GM10266 (cell line): ENCODE results near the gene TUBB8.

Experiments used
- DNase-seq: peaks from one replicate; pipeline ENCODE4 v3.0.0; 2012; ENCODE audit errors: extremely low spot score
- TF ChIP-seq, protein P1 (sequence below): IDR thresholded peaks from 2 replicates; pipeline ENCODE4 v1.5.1; 2012; ENCODE audit warnings: mild to moderate bottlenecking, low read depth; ENCODE audit not compliant: control insufficient read depth, insufficient read depth; ENCODE audit errors: missing control alignments

TUBB8 gene

DNA sequence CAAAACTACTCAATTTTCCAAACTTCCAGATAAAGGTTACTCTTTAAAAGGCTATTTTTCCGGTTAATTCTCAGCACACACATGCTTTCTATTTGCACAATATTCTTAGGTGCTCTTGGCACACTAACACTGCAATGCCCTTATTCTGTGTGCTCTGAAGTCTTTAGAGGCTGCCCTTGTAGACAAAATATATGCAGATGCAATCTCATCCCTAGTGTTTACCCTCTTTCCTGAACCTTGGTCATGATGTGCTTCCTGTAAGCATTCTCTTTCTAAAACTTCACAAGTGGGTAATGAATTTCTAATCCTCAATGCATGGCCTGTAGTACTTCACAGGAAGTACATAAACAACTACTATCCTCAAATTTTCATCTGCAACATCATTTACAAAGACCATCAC lies 41.1 kb upstream of the TUBB8 start:
- DNase-seq, result no peak
- TF ChIP-seq, protein P1, sequence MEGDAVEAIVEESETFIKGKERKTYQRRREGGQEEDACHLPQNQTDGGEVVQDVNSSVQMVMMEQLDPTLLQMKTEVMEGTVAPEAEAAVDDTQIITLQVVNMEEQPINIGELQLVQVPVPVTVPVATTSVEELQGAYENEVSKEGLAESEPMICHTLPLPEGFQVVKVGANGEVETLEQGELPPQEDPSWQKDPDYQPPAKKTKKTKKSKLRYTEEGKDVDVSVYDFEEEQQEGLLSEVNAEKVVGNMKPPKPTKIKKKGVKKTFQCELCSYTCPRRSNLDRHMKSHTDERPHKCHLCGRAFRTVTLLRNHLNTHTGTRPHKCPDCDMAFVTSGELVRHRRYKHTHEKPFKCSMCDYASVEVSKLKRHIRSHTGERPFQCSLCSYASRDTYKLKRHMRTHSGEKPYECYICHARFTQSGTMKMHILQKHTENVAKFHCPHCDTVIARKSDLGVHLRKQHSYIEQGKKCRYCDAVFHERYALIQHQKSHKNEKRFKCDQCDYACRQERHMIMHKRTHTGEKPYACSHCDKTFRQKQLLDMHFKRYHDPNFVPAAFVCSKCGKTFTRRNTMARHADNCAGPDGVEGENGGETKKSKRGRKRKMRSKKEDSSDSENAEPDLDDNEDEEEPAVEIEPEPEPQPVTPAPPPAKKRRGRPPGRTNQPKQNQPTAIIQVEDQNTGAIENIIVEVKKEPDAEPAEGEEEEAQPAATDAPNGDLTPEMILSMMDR, result no peak

DNA sequence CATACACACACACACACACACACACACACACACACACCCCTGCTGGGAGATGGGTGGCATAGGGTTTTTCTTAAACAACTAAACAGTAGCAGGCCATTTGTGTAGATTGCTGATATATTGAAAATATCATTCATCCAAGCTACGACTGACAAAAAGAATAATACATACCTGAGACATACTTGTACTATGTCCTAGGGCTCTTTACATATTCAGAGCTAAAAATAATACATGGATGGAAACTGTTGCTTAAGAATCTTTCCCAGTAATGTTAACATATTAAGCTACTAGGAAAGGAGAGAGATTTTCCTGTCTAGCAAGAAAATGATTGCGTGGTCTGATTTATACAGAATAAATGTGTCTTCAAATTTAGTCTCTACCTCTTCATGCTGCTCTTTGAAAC lies 40.2 kb upstream of the TUBB8 start:
- TF ChIP-seq, protein P1, result no peak
- DNase-seq, result no peak

DNA sequence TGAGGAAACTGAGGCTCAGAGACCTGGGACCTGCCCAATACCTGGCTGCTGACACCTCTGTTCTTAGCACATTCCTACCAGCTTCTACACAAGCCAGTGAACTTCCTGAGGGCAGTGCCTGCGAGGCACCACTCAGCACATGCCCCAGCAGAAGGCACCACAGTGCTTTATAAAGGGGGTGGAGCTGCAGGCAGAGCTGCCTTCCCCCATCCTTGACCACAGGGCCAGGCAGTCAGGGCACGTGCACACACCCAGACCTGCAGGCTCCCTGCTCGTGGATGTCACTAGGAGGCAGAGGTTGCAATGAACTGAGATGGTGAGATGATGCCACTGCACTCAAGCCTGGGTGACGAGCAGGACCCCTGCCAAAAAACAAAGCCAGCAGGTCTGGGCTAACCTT lies 39.2 kb upstream of the TUBB8 start:
- TF ChIP-seq, protein P1, result no peak
- DNase-seq, result no peak

DNA sequence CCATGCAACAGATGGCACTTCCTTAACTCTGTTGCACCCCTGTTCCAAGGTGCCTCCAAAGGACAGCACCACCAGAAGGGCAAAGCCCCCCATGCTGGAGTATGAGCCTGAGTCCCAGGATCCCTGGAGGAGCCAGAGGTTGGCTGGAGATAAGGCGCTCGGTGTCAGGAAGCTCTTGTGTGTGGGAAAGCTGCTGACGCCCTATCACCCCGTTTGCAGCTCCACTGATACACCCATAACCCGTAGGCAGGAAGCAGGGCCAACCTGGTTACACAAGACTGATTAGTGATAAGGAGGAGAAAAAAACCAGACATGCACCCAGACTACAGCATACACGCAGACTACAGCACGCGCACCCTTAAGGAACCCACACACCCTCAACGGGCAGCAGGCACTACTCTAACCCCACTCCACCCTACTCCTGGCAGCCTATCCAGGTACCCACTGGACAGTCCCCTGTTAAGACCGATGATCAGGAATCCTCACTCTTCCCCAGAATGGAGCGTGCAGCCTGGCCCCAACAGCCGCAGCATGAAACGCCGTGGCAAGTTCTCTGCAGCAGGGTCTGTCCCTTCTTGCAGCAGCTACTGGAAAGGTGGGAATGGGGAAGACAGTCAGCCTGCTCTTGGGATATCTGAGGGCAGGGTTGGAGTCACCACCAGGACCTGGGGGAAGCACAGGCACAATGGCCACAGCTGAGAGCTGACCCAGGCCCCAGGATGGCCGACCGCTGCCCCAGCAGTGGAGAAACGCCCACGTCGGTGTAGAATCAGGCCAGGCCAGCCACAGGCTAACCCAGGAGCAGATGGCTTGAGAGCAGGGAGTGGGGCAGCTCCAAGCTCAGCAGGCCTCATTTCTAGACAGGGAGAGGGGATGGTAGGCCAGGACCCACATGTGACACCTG lies 38.3 kb upstream of the TUBB8 start:
- no peak for DNase-seq
- TF ChIP-seq, protein P1, result no peak

DNA sequence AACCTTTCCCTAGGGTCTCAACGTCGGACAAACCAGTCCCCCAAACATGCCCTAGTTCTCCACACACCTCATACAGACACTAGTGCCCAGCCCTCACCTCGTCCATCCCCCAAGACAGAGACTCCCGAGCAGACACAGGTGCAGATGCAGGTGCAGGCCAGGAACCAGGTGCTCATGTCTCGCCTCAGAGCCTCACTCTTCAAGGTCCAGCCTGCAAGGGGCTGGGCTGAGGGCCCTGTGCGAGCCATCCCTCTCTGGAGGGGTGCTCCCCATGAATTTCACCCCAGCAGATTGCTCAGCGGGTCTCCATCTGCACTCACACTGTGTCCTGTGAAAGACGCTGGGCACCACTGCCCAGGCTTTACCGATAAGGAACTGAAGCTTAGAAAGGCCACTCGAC lies 36.9 kb upstream of the TUBB8 start:
- TF ChIP-seq, protein P1, result no peak
- no peak for DNase-seq

DNA sequence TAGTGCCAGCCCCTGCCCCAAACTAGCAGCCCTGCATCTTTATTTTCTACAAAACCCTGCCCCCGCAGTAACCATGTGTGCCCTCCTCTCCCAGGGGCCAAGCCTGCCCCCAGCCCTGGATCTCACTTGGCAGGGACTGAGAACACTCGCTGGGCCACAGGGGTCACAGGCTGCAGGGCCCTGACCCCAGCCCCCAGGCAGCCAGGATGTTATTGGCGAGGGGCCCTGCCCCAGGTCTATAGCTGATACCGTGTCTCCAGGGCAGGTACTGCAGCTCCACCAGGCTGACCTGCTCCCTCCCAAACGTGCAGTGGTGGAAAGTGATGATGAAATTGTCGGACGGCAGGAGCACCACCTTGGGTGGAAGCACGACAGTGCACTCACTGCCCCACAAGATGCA lies 35.9 kb upstream of the TUBB8 start:
- no peak for DNase-seq
- TF ChIP-seq, protein P1, result no peak

DNA sequence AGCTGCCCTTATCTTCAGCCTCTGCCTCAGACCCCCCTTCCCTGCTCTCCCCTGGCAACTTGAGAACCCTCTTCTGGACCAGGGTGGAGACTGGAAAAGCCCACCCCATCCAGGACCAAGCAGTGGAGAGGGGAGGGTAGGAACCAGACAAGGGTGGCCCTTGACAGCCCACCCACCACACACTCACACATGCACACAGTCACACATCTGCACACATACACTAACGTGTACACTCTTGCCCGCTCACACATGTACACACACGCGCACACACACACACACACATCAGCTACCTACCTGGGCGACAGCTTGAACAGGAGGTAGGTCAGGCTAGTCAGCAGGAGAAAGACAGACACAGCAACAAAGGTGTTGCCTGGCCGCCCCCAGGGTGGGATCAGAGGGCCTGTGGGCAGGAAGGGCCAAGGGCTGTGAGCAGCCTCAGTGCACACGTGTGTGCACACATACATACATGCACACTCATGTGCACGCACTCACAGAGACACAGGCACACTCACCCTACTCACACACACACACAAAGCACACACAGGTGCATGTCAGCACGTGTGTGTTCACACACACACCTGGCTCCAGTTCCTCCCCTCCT lies 34.9 kb upstream of the TUBB8 start:
- TF ChIP-seq, protein P1, result no peak
- no peak for DNase-seq
